Islet precursor cell (in vitro differentiated cells): ENCODE results near the gene LCT.
"Not testable (repeated sequence)": the region's sequence is repeated elsewhere in the genome, so short reads cannot be mapped to it uniquely, and the experiment has no call there.

Experiments
- DNase-seq: peaks from one replicate; pipeline ENCODE4 v3.0.0-alpha.2; 2018

The LCT gene

GRCh38 chr2:135836596-135837270, at the start of gene LCT:
Gene LCT (minus strand): TSS chr2:135837184. CDS start chr2:135837169, 15 bp downstream.
- peak; percentile 30 for DNase-seq

GRCh38 chr2:135885709-135886108, 48.7 kb upstream of the LCT start:
- no peak for DNase-seq

GRCh38 chr2:135882415-135882814, 45.4 kb upstream of the LCT start:
- no peak for DNase-seq

GRCh38 chr2:135876770-135877169, 39.8 kb upstream of the LCT start:
- not testable (repeated sequence) for DNase-seq

GRCh38 chr2:135876066-135876711, 39.2 kb upstream of the LCT start, which contains the start of gene MCM6:
Gene MCM6 (minus strand): TSS chr2:135876443. CDS start chr2:135876365, 78 bp downstream.
- DNase-seq: peak; percentile 99

DNA sequence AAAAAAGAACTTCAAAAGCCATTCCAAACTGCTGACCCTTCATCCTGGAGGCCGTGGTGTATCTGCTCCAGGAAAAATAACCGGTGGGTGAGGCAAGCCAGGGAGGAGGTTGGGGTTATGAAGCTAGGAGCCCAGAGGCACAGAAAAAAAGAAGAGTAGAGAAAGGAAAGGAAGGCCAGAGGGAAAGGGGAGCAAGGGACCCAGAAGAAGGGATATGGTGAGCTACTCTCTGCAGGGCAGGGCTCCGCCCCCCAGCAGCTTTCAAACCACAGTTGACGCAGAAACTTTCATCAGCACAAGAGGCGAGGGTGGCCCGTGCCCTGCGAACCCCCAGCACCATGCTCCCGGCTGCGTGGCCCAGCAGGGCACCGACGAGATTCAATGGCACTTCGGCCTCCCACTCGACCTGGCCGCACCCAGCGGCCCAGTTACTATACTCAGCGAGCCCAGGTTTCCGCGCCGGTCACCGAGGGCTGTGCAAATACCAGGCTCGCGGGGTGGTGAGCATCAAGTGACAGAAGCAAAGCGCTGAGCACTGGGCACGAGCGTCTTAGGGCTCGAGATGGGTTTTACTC, 38.6 kb upstream of the LCT start:
- DNase-seq: peak; percentile 79

GRCh38 chr2:135874777-135875365, 37.9 kb upstream of the LCT start:
- no peak for DNase-seq

DNA sequence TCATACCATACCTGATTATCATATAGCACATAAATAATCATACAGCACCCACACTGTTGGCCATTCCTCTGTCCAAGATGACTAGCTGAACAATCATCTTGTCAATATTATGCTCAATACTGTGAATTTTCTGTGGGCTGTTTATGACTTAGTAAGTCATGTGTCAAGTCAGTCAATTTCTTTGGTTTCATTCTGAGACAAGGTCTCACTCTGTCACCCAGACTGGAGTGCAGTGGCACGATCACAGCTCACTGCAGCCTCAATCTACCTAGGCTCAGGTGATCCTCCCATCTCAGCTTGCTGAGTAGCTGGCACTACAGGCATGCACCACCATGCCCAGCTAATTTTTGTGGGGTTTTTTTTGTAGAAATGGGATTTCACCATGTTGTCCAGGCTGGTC, 33.6 kb upstream of the LCT start:
- no peak for DNase-seq

- DNase-seq: no peak
These were observed 26.2 kb upstream of the LCT start for GRCh38 chr2:135863233-135863632.

GRCh38 chr2:135862718-135863117, 25.7 kb upstream of the LCT start:
- no peak for DNase-seq

- no peak for DNase-seq
These were observed 16.4 kb upstream of the LCT start for GRCh38 chr2:135853401-135853800.

- DNase-seq: no peak
These were observed 14.9 kb upstream of the LCT start for GRCh38 chr2:135851858-135852257.

- no peak for DNase-seq
These were observed 14.1 kb upstream of the LCT start for GRCh38 chr2:135850892-135851668.

DNA sequence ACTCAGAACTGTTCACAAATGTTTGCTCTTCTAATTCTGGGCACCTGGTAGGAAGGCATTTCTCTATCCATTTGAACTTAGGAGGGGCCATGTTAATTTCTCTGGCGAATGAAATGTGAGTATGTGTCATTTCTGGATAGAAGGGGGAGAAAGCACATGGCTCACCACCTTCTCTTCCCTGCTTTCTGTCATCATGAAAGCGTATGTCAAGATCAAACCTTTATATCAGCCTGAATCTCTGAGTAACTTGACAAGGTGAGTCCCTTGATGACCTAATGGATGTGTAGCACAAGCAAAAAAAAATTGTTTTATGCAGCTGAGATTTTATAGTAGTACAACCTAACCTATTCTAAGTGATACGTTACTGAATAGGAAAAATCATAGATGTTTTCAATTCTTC, 12.1 kb upstream of the LCT start:
- no peak for DNase-seq

DNA sequence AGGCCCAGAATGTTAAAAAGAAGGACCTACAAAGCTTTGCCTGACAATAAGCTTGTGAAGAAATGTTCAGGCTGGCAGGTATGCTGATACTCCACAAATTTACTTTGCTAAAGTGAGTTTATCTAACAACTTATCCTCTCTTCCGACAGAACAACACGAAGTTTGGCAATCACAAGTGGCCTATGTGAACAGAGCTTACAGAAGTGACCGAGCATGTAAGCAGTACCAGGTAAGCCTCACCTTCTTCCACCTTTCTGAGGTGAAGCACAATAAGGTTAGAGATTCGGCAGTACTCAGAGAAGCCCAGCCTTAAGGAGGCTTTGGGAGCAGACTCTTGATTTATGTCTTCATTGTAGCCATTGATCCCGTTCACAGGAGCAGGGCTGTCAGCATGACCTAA, 9.0 kb upstream of the LCT start:
- DNase-seq: no peak

GRCh38 chr2:135845257-135845656, 8.3 kb upstream of the LCT start:
- no peak for DNase-seq

GRCh38 chr2:135844301-135844895, 7.4 kb upstream of the LCT start:
- DNase-seq: no peak

DNA sequence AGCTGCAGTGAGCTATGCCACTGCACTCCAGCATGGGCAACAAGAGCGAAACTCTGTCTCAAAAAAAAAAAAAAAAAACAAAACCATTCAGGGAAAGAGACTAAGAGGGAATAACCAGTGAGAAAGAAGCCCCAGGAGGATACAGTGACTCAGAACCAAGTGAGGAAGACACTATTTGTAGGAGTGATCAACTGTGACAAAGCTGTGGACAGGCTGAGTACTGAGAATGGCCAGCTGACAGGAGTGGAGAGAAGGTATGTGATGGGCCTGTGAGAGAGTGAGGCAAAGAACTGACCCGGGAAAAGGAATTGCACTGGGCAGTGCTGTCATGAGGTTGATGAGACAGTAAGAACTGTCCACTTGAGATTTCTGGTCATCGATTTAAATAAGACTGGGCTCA, 6.7 kb upstream of the LCT start:
- no peak for DNase-seq

- DNase-seq: no peak
These were observed 3.6 kb upstream of the LCT start for GRCh38 chr2:135840601-135841000.

GRCh38 chr2:135839713-135840112, 2.7 kb upstream of the LCT start:
- DNase-seq: no peak

DNA sequence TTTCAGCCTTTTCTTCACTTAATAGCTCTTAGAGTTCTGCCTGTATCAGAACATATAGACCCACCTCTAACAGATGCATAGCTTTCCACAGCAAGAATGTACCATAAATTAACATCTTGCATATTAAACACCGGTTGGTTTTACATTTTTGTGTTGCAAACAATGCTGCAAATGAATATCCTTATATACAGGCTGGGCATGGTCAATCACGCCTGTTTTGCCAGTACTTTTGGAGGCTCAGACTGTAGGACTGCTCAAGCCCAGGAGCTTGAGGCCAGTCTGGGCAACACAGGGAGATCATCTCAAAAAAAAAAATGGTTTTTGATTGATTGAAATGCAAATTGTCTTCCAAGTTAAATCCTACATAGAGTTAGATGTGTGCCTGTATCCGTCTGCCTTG, 1.5 kb upstream of the LCT start:
- no peak for DNase-seq

DNA sequence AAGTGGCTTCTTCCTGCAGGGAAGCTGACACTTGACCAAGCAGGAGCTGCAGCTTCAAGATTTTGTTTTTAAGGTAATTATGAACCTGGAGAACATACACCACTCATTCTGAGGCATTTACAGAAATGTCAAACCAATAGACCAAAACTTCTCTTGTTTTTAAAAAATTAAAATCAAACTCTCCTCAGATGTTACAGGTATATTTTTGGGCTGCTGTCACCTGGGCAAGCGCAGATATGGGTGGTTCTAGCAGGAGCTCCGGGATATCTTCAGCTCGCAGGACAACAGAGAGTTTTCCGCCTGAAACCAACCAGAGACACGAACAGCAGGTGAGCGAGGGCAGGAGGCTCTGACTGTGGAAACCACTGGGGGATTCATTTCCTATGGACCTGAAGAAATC, 4.1 kb downstream of the LCT start:
- DNase-seq: no peak
